ENCODE measurements around the gene RERE. TPM values are rescaled to one million over a fixed set of nuclear protein-coding genes. Genes with fewer than 3 reads are reported as not detected.

Gene RERE
- total RNA-seq, 6 experiments from 2014 or later, result 36.5 to 41.6 (median 37.5) TPM

- no peak overlapping the region for H3K4me3 Mint-ChIP-seq
- no peaks in the 10 kb centered on the region for H3K9me3 Mint-ChIP-seq
- H3K27me3 Mint-ChIP-seq (ENCODE audit: insufficient read depth), result peaks cover 4% of the 10 kb centered on the region
- DNase-seq, result no peak
- H3K4me1 Mint-ChIP-seq (ENCODE audit: low read depth), result peaks cover 66% of the 10 kb centered on the region
- peak overlapping the region; percentile 43 for H3K27ac Mint-ChIP-seq
- no peak for TF ChIP-seq CTCF (IDR thresholded peaks at IDR 0.05)
- peaks cover 53% of the 10 kb centered on the region for H3K36me3 Mint-ChIP-seq (ENCODE audit: low read depth)
Observed at GRCh38 chr1:8863138-8863537, 45.7 kb upstream of the RERE start.

DNA sequence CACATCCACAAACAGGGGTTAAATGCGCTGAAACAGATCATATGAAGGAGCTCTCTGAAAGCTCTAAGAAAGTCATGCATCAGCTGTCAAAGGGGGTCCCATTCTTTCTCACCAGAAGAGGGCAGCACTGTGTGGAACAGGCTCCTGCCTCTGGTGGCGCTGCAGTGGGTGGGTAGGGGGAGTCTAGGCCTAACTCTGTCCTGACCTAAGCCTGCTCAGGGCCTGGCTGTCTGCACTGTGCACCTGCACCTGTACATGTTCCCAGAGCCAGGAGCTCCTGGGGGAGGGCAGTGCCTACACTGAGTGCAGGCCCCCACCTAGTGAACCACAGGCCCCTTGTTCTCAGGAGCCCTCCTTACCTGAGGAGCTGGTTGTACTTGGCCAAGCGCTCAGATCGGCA lies 45.1 kb upstream of the RERE start:
- peaks cover 48% of the 10 kb centered on the region for H3K36me3 Mint-ChIP-seq (ENCODE audit: low read depth)
- no peak for DNase-seq
- H3K9me3 Mint-ChIP-seq, result no peaks in the 10 kb centered on the region
- H3K4me1 Mint-ChIP-seq (ENCODE audit: low read depth), result peaks cover 66% of the 10 kb centered on the region
- peak overlapping the region; percentile 43; the same call in 1 of the 2 replicates for H3K27ac Mint-ChIP-seq
- H3K27me3 Mint-ChIP-seq (ENCODE audit: insufficient read depth), result peaks cover 4% of the 10 kb centered on the region
- no peak overlapping the region for H3K4me3 Mint-ChIP-seq
- peak; percentile 83 for TF ChIP-seq CTCF (IDR thresholded peaks at IDR 0.05)

DNA sequence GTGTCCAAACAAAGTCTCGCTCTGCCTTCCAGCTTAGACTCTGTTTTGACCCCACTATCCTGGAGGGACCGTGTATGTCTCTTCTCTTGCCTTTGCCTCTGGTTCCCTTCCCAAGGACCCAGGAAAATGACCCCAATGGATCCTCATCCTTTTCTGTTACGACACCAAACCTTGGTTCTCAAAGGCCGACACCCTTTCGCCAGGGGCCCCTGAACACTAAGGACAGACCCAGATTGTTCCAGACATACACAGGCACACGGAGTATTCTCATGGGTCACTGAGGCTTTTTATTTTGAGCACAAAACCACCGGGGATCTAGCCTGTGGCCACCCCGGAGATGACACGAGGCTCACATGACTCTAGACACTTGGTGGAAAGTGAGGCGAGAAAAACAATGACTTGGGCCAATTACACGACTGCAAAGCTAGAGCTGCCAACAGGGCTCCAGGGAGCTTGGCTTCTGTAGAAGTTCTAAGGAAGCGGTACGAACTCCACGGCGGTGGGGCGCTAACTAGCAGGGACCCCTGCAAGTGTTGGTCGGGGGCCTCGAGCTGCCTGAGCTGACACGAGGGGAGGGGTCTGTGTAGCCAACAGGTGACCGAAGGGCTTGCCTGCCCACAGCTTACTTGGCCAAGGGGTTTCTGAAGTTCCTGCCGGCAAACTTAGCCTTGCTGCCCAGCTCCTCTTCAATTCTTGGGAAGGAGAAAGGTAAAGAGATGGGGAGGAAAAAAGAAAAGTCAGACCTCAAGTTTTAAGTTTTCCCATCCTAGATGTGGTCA lies 43.5 kb upstream of the RERE start:
- peaks cover 50% of the 10 kb centered on the region for H3K36me3 Mint-ChIP-seq (ENCODE audit: low read depth)
- H3K27ac Mint-ChIP-seq, result peak overlapping the region; percentile 67
- TF ChIP-seq CTCF (IDR thresholded peaks at IDR 0.05), result no peak
- no peak for DNase-seq
- peaks cover 2% of the 10 kb centered on the region for H3K27me3 Mint-ChIP-seq (ENCODE audit: insufficient read depth)
- no peak overlapping the region for H3K4me3 Mint-ChIP-seq
- peaks cover 55% of the 10 kb centered on the region for H3K4me1 Mint-ChIP-seq (ENCODE audit: low read depth)
- no peaks in the 10 kb centered on the region for H3K9me3 Mint-ChIP-seq

- Mint-ChIP-seq H3K4me1 (ENCODE audit: low read depth) (peaks cover 55% of the 10 kb centered on the region), H3K36me3 (ENCODE audit: low read depth) (peaks cover 51% of the 10 kb centered on the region), H3K27ac (peak overlapping the region; percentile 78), H3K27me3 (ENCODE audit: insufficient read depth) (peaks cover 2% of the 10 kb centered on the region), H3K9me3 (no peaks in the 10 kb centered on the region), H3K4me3 (peak overlapping the region; percentile 59)
- TF ChIP-seq CTCF (IDR thresholded peaks at IDR 0.05), result peak; percentile 84
- DNase-seq, result peak; percentile 66
Observed at GRCh38 chr1:8858888-8859706, 41.7 kb upstream of the RERE start.

DNA sequence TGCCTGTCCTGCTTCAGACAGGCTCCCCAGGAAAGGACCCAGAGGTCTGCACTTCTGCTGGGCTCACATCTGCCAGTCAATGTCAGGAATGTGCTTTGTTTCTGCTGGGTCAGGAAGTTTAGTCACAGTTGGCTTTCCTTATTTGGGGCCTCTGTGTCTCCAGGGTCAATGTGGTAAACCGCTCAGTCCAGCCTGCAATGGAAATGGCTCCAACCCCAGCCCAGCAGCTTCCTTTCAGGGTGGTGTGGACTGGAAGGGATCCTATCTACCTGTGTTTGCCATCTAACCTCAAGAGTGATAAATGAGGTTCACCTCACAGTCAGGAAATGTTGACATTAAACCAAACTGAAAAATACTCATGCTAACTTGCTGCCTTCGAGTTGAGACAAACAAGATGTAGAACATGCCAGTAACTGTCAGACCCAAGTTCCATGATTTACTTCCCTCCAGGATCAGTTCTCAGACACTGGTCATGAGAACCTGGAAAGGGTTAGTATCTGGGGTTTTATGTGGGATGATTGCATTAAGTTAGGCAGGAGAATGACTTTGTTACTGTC lies 40.8 kb upstream of the RERE start:
- peaks cover 1% of the 10 kb centered on the region for H3K27me3 Mint-ChIP-seq (ENCODE audit: insufficient read depth)
- H3K9me3 Mint-ChIP-seq, result no peaks in the 10 kb centered on the region
- H3K4me1 Mint-ChIP-seq (ENCODE audit: low read depth), result peaks cover 50% of the 10 kb centered on the region
- peaks cover 45% of the 10 kb centered on the region for H3K36me3 Mint-ChIP-seq (ENCODE audit: low read depth)
- H3K4me3 Mint-ChIP-seq, result peak overlapping the region; percentile 2; the same call in 1 of the 2 replicates
- peak; percentile 87 for DNase-seq
- peak overlapping the region; percentile 78 for H3K27ac Mint-ChIP-seq
- TF ChIP-seq CTCF (IDR thresholded peaks at IDR 0.05), result no peak

All from HFFc6 (cell line).